Measurements from ENCODE around the gene ZG16. TPM values are rescaled to one million over a fixed set of nuclear protein-coding genes. Genes with fewer than 3 reads are reported as not detected.

Gene ZG16
- total and polyA plus RNA-seq, 2 of the 8 experiments (the other 6 are each of a cell fraction or from before 2014, with no cell fraction given) = not detected

DNA sequence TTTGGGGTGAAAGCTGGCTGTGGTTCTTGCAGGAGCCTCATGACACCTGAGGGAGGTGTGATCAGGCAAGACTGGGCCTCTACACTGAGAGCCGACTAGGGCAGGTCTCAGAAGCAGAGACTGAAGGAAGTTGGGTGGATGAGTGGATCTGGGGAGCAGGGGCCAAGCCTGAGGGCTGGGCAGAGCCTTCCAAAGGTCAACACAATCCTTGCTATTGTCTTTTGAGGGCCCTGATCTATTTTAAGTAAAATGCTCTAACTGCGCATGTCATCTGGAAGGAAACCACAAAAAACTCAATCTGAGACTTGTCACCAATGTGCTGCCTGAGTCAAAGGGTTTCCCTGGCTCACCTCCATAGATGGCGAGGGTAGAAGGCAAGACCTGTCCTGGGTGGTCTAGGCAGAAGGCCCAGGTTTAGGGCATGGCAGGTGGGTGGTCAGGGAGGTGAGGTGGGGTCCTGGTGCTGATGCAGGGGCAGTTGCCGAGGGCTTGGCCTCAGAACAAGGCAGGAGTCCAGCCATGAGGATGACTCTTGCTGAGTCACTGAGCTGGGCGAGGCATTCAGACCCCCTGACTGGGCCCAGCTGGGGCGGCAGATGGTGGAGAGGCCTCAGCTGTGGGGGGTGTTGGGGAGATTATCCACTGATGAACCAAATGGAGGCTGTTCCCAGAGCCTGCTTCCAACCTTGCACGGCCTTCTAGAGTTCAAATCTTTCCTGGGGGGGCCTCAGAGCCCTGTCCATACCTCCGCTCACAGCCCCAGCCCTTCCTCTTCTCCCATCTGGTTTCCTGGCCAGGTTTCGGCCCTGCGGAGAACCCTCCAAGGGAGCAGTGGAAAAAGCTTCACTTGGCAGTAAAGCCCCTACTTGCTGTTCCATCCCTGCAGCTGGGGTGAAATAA, 47.3 kb downstream of the ZG16 start (continued):
- TF ChIP-seq MAFK (IDR thresholded peaks at IDR 0.05; ENCODE audit: low read depth, low read length) = peak; percentile 55; the same call in 1 of the 2 replicates
- TF ChIP-seq SP4 (IDR thresholded peaks at IDR 0.05; ENCODE audit: low read length) = no peak
